Panc1 (cell line): ENCODE results near the gene CREB5. TPM values are rescaled to one million over a fixed set of nuclear protein-coding genes. Genes with fewer than 3 reads are reported as not detected.

Source experiments
- ATAC-seq: fragments of 200-7000 bp; cut with Tn5 transposase; 2 replicates; pipeline ENCODE4 v1.9.1; 2020; ENCODE audit warnings: mild to moderate bottlenecking, moderate library complexity
- BruUV-seq: library from RNA; stranded (reverse); fragments of 400-500 nt; replicated peaks from 2 replicates; lab custom pipeline; 2021; lab: Mats Ljungman, UMichigan
- CTCF ChIA-PET: fragments of 300-600 bp; sonication (Branson Sonifier 250); formaldehyde crosslinking; loops from one replicate; lab custom pipeline; 2022; ENCODE audit warnings: antibody characterized with exemption; lab: Charles Lee
- POLR2A ChIA-PET: fragments of 300-600 bp; sonication (Branson Sonifier 250); formaldehyde crosslinking; loops from one replicate; lab custom pipeline; 2022; ENCODE audit warnings: antibody characterized with exemption; lab: Charles Lee
- DNase-seq: peaks from one replicate; pipeline ENCODE4 v3.0.0-alpha.2; 2010; ENCODE audit warnings: low read depth, low spot score
- H3K27ac ChIP-seq: 2 replicates; pipeline ENCODE4 v1.5.1; 2011; ENCODE audit warnings: mild to moderate bottlenecking, low read length, inconsistent platforms
- H3K27me3 ChIP-seq: fragments of 200-500 bp; sonication (Bioruptor generic); 2 replicates; pipeline ENCODE4 v1.6.0; 2014; ENCODE audit warnings: low read length, inconsistent platforms; ENCODE audit not compliant: control insufficient read depth, insufficient read depth
- H3K36me3 ChIP-seq: fragments of 200-500 bp; sonication (Bioruptor generic); 2 replicates; pipeline ENCODE4 v1.5.1; 2014; ENCODE audit warnings: inconsistent platforms, mild to moderate bottlenecking, low read length, moderate library complexity; ENCODE audit not compliant: control insufficient read depth, insufficient read depth
- H3K4me1 ChIP-seq: 2 replicates; pipeline ENCODE4 v1.5.1; 2011; ENCODE audit warnings: inconsistent platforms, mild to moderate bottlenecking, low read length, moderate library complexity; ENCODE audit not compliant: control insufficient read depth, insufficient read depth
- H3K4me3 ChIP-seq, 2 experiments: 2 replicates each; pipeline ENCODE4 v1.5.1; 2011 to 2012; ENCODE audit warnings: low read depth in 2 of 2, low read length in 2 of 2, mild to moderate bottlenecking in 2 of 2, inconsistent platforms in 1 of 2, moderate library complexity in 1 of 2
- H3K9me3 ChIP-seq: fragments of 200-500 bp; sonication (Bioruptor generic); 2 replicates; pipeline ENCODE4 v1.5.1; 2014; ENCODE audit warnings: low read depth, mild to moderate bottlenecking, inconsistent platforms, low read length, moderate library complexity; ENCODE audit not compliant: control insufficient read depth, insufficient read depth
- CTCF ChIP-seq: fragments of 450-650 bp; IDR thresholded peaks from 2 replicates; pipeline ENCODE4 v1.5.1; 2017; ENCODE audit warnings: mild to moderate bottlenecking
- POLR2AphosphoS5 ChIP-seq: IDR thresholded peaks from 2 replicates; pipeline ENCODE4 v1.6.1; 2012; ENCODE audit warnings: mild to moderate bottlenecking, low read depth, low read length, moderate library complexity
- REST ChIP-seq, 2 experiments: IDR thresholded peaks; 2 replicates each; pipeline ENCODE4 v1.6.1; 2011 to 2012; ENCODE audit warnings: low read depth in 2 of 2, control low read depth in 1 of 2, low read length in 1 of 2, mild to moderate bottlenecking in 1 of 2, moderate library complexity in 1 of 2; ENCODE audit not compliant: insufficient read depth in 1 of 2
- SIN3A ChIP-seq: IDR thresholded peaks from 2 replicates; pipeline ENCODE4 v1.6.1; 2012; ENCODE audit warnings: low read depth, mild to moderate bottlenecking, low read length, moderate library complexity, borderline replicate concordance; ENCODE audit not compliant: insufficient read depth
- TCF7L2 ChIP-seq: IDR thresholded peaks from 2 replicates; pipeline ENCODE4 v1.6.1; 2011; ENCODE audit warnings: mild to moderate bottlenecking, low read depth, low read length, inconsistent platforms
- in situ Hi-C: cut with HindIII; loops from 2 replicates; pipeline ENCODE4 v1.10.0; 2016; ENCODE audit warnings: low sequenced_read_pairs, low pct_unique_long_range_greater_than_20kb
- intact Hi-C: fragments of 100-400 bp; cut with micrococcal nuclease; formaldehyde crosslinking; loops from one replicate; pipeline ENCODE4 v1.10.0; 2022; ENCODE audit not compliant: unreplicated experiment
- total RNA-seq: library from RNA; stranded (reverse); gene quantifications from one replicate; pipeline ENCODE4 v1.2.1, GENCODE V29; 2021; ENCODE audit not compliant: unreplicated experiment

CREB5 gene
- total RNA-seq, 1 experiment from 2014 or later: 3.1 TPM

GRCh38 chr7:28608237-28608656 is 195.9 kb downstream of the CREB5 start:
- in situ Hi-C loops: no loop called here
- BruUV-seq: no TSS peak
- no peak overlapping the region for H3K4me3 ChIP-seq
- no peaks in the 10 kb centered on the region for H3K4me1 ChIP-seq
- H3K9me3 ChIP-seq: no peaks in the 10 kb centered on the region
- TF ChIP-seq SIN3A (no peak), REST (IDR thresholded peaks at IDR 0.05; ENCODE audit: insufficient read depth in 1 of 2, low read depth in 2 of 2, low read length in 1 of 2) (no peak), POLR2AphosphoS5 (no peak), CTCF (no peak), TCF7L2 (no peak)
- no peak overlapping the region for H3K27ac ChIP-seq
- ChIA-PET CTCF (no interaction called here), POLR2A (no interaction called here)
- ATAC-seq: no peak
- DNase-seq: no peak
- no peaks in the 10 kb centered on the region for H3K36me3 ChIP-seq
- intact Hi-C loops: no loop called here
- H3K27me3 ChIP-seq: peaks cover 3% of the 10 kb centered on the region; the same call in 1 of the 2 replicates

GRCh38 chr7:28608731-28609130 is 196.4 kb downstream of the CREB5 start:
- no peaks in the 10 kb centered on the region for H3K36me3 ChIP-seq
- H3K4me3 ChIP-seq: no peak overlapping the region
- POLR2A ChIA-PET: no interaction called here
- in situ Hi-C loops (no loop called here), intact Hi-C loops (no loop called here)
- no TSS peak for BruUV-seq
- no peak overlapping the region for H3K27ac ChIP-seq
- H3K9me3 ChIP-seq: no peaks in the 10 kb centered on the region
- no peaks in the 10 kb centered on the region for H3K4me1 ChIP-seq
- peaks cover 3% of the 10 kb centered on the region; the same call in 1 of the 2 replicates for H3K27me3 ChIP-seq
- no peak for TF ChIP-seq REST (IDR thresholded peaks at IDR 0.05; ENCODE audit: insufficient read depth in 1 of 2, low read depth in 2 of 2, low read length in 1 of 2)
- TF ChIP-seq CTCF: no peak
- TF ChIP-seq SIN3A: no peak
- no peak for TF ChIP-seq POLR2AphosphoS5
- no peak for TF ChIP-seq TCF7L2
- no peak for ATAC-seq
- CTCF ChIA-PET: no interaction called here
- no peak for DNase-seq
